Lung microvascular endothelial cell (primary cell): ENCODE results near the gene CFAP20DC. TPM values are rescaled to one million over a fixed set of nuclear protein-coding genes. Genes with fewer than 3 reads are reported as not detected.
A peak's percentile ranks its signal among the peaks of the same experiment; 100 is the strongest.
"Not testable (repeated sequence)": the region's sequence is repeated elsewhere in the genome, so short reads cannot be mapped to it uniquely, and the experiment has no call there.

ENCODE experiments used
- DNase-seq, 2 donors: peaks; one replicate each; pipeline versions ENCODE4 v3.0.0 to v3.0.0-alpha.2; 2010; ENCODE audit warnings: low read depth in 2 of 2
- total RNA-seq: library from RNA; depleted of rRNA; stranded (reverse); fragments of >200 nt; gene quantifications from 2 replicates; pipeline ENCODE4 v1.2.1, GENCODE V29; 2014

CFAP20DC gene
- total RNA-seq, 1 donor from 2014 or later = 0.40 TPM

- no peak for DNase-seq
These were observed 181.6 kb downstream of the CFAP20DC start for GRCh38 chr3:58868097-58868779.

- DNase-seq = no peak
These were observed 182.2 kb downstream of the CFAP20DC start for GRCh38 chr3:58867621-58868020.

GRCh38 chr3:58866079-58866478 is 183.7 kb downstream of the CFAP20DC start:
- DNase-seq = no peak

GRCh38 chr3:58864480-58864879 is 185.3 kb downstream of the CFAP20DC start:
- DNase-seq = peak; percentile 7 to 65

GRCh38 chr3:58863206-58863605 is 186.6 kb downstream of the CFAP20DC start:
- no peak for DNase-seq

GRCh38 chr3:58861551-58861950 is 188.3 kb downstream of the CFAP20DC start:
- DNase-seq = no peak

- DNase-seq = no peak
These were observed 191.7 kb downstream of the CFAP20DC start for GRCh38 chr3:58858126-58858525.

GRCh38 chr3:58857402-58857801 is 192.4 kb downstream of the CFAP20DC start:
- no peak for DNase-seq

GRCh38 chr3:58848826-58849225 is 201.0 kb downstream of the CFAP20DC start:
- DNase-seq = no peak

GRCh38 chr3:58842050-58842747 is 207.6 kb downstream of the CFAP20DC start:
- not testable (repeated sequence) for DNase-seq

- DNase-seq = no peak
These were observed 208.9 kb downstream of the CFAP20DC start for GRCh38 chr3:58840949-58841348.

GRCh38 chr3:58839964-58840363 is 209.9 kb downstream of the CFAP20DC start:
- DNase-seq = no peak

- DNase-seq = no peak
These were observed 210.6 kb downstream of the CFAP20DC start for GRCh38 chr3:58839187-58839586.

- no peak for DNase-seq
These were observed 212.0 kb downstream of the CFAP20DC start for GRCh38 chr3:58837856-58838255.

GRCh38 chr3:58837141-58837843 is 212.5 kb downstream of the CFAP20DC start:
- no peak for DNase-seq

- DNase-seq = peak in 1 of 2 donors; percentile 43
These were observed 214.7 kb downstream of the CFAP20DC start for GRCh38 chr3:58835086-58835485.

GRCh38 chr3:58833491-58833890 is 216.3 kb downstream of the CFAP20DC start:
- DNase-seq = peak in 1 of 2 donors; percentile 18

- no peak for DNase-seq
These were observed 220.4 kb downstream of the CFAP20DC start for GRCh38 chr3:58829321-58830000.

GRCh38 chr3:58824777-58825176 is 225.0 kb downstream of the CFAP20DC start:
- no peak for DNase-seq

- DNase-seq = peak; percentile 75 to 79
These were observed 225.5 kb downstream of the CFAP20DC start for GRCh38 chr3:58824285-58824684.

- not testable (repeated sequence) for DNase-seq
These were observed 243.1 kb downstream of the CFAP20DC start for GRCh38 chr3:58806551-58807244.
